Measurements from ENCODE around the gene COL23A1.

Gene COL23A1

GRCh38 chr5:178471711-178472110 lies 118.5 kb downstream of the COL23A1 start:
- DNase-seq, result no peak

GRCh38 chr5:178470760-178471025 lies 119.5 kb downstream of the COL23A1 start:
- DNase-seq, result no peak

DNA sequence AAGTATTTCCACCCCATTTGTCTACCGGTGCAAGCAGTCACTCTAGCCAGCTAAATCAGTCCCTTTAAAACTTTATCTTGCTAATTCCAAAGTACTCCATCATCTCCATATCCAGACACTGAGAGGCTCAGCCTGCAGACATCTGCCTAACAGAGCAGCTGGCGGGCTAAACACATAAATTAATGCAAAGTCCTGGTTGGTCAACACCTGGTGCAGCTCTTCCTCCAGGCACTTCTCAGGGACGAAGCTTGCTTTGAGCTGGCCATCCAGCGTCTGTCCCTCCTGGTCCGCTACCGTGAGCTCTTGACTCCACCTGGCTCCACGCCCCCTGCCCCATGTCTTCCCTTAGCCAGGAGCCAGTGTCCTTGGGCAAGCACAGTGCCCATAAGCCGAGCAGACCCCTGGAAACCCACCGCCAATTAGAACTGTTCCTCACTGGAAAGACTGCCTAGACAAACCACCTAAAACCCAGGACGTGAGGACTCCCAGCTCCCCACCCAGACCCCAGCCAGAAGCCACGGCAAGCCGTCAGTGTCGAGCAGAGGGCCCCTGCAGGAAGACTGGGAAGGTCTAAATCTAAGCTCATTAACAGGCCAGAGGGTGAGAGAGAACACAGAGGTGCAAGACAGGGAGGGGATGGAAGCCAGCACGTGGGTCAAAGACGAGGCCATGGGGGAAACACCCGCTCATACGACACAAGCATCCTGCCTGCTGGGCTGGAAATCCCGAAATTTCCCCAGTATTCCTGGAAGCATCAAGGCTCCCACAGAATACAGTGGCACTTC lies 120.0 kb downstream of the COL23A1 start:
- DNase-seq, result no peak

DNA sequence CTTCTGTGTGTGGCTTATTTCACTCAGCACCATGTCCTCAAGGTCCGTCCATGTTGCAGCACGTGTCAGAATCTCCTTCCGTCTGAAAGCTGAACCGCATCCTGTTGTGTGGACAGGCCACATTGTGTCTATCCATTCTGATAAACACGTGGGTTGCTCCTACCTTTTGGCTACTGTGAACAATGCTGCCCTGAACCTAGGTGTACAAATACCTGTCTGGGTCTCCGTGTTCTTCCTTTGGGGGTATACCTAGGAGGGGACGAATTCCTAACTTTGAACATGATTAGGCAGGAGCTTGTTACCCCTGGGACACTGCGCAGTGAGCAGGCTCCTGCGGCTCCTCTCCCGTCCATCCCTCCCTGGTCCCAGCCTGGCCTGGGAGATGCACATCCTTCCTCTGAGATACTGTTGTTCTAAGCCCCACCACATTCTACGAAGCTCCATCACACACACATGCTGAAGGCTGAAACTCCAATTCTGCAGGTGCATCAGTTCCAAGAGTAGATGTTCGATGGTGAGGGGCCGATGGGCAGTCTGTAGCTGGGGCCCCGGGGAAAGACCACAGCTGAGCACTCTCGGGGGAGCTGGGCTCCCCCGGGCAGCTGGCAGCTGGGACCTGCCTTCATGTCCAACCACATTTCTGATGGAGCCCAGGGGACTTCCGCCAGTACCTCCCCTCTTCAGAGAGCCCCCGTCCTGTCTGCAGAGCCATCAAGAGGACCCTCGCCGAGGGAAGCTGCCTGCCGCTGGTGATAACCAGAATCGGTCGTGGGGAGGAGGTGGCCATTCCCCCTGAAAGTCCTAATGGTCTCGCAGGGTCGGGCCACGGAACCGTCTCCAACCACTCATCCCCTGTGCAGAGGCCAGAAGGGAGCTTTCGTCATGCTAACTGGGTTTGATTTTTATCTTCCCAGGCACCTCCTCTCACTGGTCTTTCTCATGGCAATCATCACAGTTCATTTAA lies 120.9 kb downstream of the COL23A1 start:
- no peak for DNase-seq

GRCh38 chr5:178468196-178468685 lies 122.0 kb downstream of the COL23A1 start:
- no peak for DNase-seq

- DNase-seq, result no peak
Observed at GRCh38 chr5:178467568-178468195, 122.5 kb downstream of the COL23A1 start.

DNA sequence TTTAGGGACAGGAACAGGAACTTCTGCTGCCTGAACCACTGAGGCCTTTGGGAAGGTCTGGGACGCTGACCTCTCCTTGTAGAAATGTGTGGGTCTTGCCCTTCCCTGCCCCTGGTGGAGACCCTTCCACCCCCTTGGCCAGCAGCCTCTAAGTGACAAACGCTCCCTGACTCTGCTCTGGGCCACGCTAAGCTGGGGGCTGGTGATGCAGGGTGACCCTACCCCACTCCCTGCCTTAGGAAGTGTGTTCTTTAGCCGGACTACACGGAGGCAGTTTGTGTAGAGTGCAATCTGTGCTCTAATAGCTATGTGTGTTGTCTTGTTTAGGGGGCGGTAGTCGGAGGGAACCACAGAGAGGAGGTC lies 123.0 kb downstream of the COL23A1 start:
- DNase-seq, result no peak

DNA sequence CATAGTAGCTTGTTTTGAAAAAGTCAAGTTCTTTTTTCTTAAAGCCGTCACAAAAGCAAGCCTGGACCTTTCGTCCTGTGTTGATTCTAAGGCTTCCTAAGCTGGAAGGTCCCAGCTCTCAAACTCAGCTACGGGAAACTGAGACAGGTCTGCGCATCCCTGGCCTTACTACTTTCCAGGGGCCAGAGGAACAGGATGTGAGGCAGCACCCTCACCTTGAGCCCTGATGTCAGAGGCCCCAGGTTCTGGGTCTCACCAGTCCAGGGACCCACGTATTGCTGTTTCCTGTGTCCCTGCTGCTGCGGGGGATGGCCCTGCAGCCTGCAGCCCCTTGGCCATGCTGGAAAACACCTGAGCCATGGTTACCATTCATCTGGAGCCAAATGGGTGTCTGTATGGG lies 123.9 kb downstream of the COL23A1 start:
- no peak for DNase-seq

DNA sequence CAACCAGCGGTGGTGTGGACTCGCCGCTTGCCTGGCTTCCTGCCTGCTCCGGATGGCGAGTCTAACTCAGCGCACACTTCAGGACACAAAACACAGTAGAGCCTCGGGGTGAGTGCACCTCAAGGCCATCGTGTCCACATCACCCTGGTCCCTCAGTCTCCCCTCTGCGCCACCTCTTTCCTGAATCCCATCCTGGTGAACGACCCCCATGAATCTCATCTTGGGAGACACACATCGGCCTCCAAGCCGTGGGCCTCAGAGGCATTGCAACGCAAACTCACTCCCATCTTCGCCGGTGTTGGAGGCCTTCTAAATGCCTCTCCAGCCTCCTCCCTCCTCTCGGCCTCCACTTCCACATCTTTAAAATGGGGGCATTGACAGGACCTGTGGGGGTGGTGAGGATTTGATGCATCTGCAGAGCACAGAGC lies 124.3 kb downstream of the COL23A1 start:
- no peak for DNase-seq

- no peak for DNase-seq
Observed at GRCh38 chr5:178465228-178465860, 124.8 kb downstream of the COL23A1 start.

- no peak for DNase-seq
Observed at GRCh38 chr5:178464431-178465048, 125.7 kb downstream of the COL23A1 start.

GRCh38 chr5:178463321-178464155 lies 126.7 kb downstream of the COL23A1 start:
- DNase-seq, result no peak

GRCh38 chr5:178462816-178463215 lies 127.4 kb downstream of the COL23A1 start:
- DNase-seq, result no peak

GRCh38 chr5:178462076-178462475 lies 128.1 kb downstream of the COL23A1 start:
- no peak for DNase-seq

- no peak for DNase-seq
Observed at GRCh38 chr5:178461004-178461730, 129.0 kb downstream of the COL23A1 start.

DNA sequence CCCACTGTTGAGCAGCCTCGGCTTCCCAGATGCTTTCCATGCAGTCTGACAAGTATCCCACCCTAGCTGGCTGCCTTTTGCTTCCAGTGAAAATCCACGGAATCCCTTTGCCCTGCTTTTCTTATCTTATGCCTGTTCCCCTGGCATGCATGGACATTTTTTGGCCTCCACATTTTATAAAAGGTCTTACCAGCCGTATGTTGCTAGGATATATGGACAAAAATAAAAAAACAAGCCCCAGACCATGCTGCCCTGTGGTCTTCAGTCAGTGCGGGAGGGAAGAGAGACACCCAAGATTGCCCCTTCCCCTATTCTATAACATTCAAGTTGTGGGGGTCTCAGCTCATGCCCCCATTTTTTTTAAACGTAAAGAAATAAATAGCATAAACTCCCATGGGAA lies 129.6 kb downstream of the COL23A1 start:
- no peak for DNase-seq

DNA sequence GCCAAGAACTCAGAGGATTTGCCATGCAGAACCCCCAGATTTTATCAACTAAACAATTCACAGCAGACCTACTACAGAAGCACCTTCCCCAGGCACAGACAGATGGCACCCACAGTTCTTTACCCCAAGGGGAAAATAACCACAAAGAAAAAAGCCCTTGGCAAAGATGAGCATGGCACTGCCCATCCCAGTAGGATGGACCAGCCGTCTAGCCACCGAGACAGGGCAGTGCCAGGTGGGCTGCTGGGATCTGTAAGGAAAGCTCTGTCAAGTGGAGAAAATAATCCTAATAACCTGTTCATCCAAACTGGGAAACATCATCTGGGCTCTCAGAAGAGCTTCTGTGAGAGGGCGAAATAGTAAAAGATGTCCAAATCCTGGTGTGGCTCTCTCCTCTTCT lies 130.0 kb downstream of the COL23A1 start:
- no peak for DNase-seq

DNA sequence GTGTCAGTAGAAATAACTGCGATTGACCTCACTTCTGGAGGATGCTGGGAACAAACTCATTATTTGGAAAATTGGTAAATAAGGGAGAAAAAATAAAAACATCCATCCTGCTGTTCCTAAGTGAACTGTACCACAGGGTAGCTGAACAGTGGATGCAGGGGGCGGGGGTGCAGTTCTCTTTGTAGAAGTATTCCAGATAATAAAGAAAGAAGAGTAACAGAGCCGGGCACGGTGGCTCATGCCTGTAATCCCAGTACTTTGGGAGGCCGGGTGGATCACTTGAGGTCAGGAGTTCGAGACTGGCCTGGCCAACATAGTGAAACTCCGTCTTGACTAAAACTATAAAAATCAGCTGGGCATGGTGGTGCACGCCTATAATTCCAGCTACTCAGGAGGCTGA lies 132.1 kb downstream of the COL23A1 start:
- no peak for DNase-seq

- no peak for DNase-seq
Observed at GRCh38 chr5:178457471-178457870, 132.7 kb downstream of the COL23A1 start.

DNA sequence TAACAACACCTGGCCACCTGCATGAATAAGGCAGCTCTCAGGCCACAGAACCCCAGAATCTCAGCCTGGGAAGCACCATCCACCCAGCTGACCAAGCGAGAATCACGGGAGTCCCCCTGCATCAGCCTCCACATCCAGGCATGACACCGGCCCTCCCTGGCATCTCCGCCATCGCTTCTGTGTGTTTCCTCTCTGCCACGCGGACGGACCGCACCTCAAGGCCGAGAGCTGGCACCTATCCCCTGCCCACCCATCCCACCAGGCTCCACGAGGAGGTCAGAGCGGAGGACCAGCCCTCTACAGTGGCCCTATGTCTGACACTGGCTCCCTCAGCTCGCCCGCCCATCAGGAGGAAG lies 134.7 kb downstream of the COL23A1 start:
- no peak for DNase-seq
